Fibroblast of pulmonary artery (primary cell): ENCODE measurements around the gene ECE1.

Source experiments
- DNase-seq: peaks from one replicate; pipeline ENCODE4 v3.0.0-alpha.2; 2010; ENCODE audit warnings: low read depth
- H3K4me3 ChIP-seq: replicated peaks from 2 replicates; pipeline ENCODE4 v1.5.1; 2011; ENCODE audit warnings: low read depth, mild to moderate bottlenecking, control low read depth, low read length, moderate library complexity
- CTCF ChIP-seq: IDR thresholded peaks from 2 replicates; pipeline ENCODE4 v1.5.1; 2011; ENCODE audit warnings: mild to moderate bottlenecking, control low read depth, low read length, inconsistent platforms; ENCODE audit errors: missing control alignments

ECE1 gene

GRCh38 chr1:21313886-21314721, 23.8 kb upstream of the ECE1 start:
- peak; percentile 49 for DNase-seq
- H3K4me3 ChIP-seq, result no peak overlapping the region
- TF ChIP-seq CTCF, result no peak

- no peak for TF ChIP-seq CTCF
- DNase-seq, result peak; percentile 48
- H3K4me3 ChIP-seq, result no peak overlapping the region
Measured at GRCh38 chr1:21313203-21313885, 23.1 kb upstream of the ECE1 start.

GRCh38 chr1:21312407-21312992, 22.2 kb upstream of the ECE1 start:
- no peak overlapping the region for H3K4me3 ChIP-seq
- no peak for TF ChIP-seq CTCF
- DNase-seq, result no peak

DNA sequence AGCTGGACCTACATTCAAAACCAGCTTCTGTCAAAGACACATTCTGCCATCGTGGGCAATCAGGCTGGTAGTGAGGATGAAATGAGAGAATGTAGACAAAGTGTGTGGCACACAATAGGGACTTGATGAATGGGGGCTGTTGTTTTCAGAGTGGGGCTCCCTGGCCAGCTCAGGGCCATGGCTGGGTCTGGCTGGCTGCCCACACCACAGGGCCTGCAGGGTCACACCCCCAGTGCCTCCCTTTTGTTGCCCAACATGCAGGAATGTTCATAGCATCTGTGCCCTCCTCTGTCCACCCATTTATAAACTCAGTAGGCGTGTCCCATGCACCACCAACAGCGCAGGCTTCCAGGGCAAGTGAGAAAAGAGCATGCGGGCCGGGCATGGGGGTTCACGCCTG, 20.8 kb upstream of the ECE1 start:
- TF ChIP-seq CTCF, result no peak
- no peak for DNase-seq
- H3K4me3 ChIP-seq, result no peak overlapping the region

DNA sequence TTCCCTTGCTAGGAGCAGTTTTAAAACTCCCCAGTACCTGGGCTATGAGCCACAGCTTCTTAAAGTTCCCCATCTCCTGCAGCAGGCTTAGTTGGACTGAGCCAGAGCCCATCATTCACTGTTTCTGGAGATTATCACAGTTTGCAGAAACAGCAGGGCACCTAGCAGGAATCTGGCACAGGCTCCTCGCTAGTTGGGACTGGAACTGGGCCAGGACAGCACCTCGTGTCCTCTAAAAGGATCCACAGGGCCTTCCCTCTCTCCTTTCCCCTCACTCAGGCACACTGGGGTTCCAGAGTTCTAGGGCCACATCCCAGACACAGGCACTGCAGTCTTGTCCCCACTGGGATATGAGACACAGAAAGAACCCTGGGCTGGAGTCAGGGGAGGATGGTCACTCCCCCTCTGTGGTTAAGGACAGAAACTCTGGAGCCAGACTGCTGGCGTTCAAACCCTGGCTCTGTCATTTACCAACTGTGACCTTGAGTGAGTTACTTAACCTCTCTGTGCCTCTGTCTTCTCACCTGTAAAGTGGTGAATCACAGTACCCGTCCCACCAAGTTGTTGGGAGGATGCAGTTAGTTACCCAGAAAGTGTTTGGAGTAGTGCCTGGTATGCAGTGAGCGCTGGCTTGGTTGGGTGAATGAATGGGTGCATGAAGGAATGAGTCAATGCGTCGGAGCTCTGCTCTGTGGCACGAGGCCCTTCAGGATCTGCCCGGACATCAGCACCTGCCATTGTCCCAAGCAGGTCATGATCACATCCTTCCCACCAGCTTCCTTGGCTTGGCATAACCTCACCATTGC, 18.8 kb upstream of the ECE1 start:
- no peak for DNase-seq
- no peak overlapping the region for H3K4me3 ChIP-seq
- TF ChIP-seq CTCF, result no peak

- TF ChIP-seq CTCF, result no peak
- DNase-seq, result no peak
- H3K4me3 ChIP-seq, result no peak overlapping the region
Measured at GRCh38 chr1:21308330-21308729, 18.1 kb upstream of the ECE1 start.
